HG03439 (cell line): ENCODE data around the gene ZNF727.
"Not testable (repeated sequence)": the region's sequence is repeated elsewhere in the genome, so short reads cannot be mapped to it uniquely, and the experiment has no call there.

Experiments used
- ATAC-seq: cut with Tn5 transposase; IDR thresholded peaks from one replicate; pipeline ENCODE4 v1.9.1; 2021; ENCODE audit warnings: mild to moderate bottlenecking, moderate library complexity; ENCODE audit not compliant: unreplicated experiment

ZNF727 gene

DNA sequence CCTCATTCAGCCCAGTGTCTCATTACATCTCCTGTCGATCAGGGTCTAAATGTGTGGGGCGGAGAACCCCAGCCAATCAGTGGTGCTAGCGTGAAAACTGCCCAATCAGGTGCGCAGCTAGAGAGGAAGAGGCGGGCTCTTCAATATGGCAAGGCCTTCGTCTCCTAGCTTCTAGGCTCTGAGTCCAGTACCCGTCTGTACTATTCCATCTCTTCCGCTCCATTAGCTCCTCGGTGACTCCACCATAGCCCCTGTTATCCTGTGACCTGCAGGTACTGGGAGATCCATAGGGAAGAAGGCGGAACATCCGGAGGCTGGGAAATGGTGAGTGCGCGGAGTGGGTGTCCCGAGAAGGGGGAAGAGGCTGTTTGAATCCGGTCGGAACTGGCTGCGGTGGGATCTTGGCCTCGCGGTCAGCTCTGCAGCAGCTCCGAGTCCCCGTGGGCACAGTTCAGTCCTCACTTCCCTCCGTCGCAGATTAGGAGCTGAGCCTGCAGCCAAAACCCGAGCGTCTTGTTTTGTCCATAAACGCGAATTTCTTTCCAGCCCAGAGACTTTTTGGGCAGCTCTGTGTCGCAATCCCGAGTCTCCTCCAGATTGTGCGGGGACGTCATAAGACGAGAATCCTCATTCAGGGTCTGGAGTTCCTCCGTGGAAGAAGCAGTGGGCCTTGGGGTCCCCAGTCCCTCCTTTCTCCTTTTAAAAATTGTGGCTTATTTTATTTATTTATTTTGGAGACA is at the start of gene ZNF727:
TSS of gene ZNF727 (plus strand) at position 134 of the 740 bp plus-strand sequence. CDS start at position 322, 188 bp downstream.
- ATAC-seq, result no peak

DNA sequence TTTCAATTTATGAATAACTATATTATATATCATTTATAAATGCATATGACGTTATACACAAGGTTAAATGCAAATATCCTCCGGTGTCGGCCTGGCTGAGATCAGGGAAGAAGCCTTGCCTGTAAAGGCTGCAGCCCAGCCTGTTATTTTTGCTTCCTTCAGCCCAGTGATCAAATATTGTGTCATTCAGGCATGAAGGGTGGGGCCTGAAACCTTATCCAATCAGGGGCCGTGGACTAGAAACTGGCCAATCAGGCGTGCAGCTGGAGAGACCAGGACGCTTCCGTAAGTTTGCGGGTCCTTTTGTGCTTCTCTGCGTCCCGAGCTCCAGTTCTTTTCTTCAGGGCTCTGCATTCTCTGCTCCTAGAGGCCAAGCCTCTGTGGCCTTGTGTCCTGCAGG is 46.7 kb upstream of the ZNF727 start, which contains the start of gene ZNF722:
TSS of gene ZNF722 (plus strand) at position 301 of the 400 bp plus-strand sequence. CDS start 113 bp downstream, outside the sequence.
- no peak for ATAC-seq

DNA sequence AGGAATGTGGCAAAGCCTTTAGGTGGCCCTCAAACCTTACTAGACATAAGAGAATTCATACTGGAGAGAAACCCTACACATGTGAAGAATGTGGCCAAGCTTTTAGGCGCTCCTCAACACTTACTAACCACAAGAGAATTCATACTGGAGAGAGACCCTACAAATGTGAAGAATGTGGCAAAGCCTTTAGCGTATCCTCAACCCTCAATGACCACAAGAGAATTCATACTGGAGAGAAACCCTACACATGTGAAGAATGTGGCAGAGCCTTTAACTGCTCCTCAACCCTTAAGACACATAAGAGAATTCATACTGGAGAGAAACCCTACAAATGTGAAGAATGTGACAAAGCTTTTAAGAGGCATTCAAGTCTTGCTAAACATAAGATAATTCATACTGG is 29.7 kb upstream of the ZNF727 start:
- ATAC-seq, result not testable (repeated sequence)

DNA sequence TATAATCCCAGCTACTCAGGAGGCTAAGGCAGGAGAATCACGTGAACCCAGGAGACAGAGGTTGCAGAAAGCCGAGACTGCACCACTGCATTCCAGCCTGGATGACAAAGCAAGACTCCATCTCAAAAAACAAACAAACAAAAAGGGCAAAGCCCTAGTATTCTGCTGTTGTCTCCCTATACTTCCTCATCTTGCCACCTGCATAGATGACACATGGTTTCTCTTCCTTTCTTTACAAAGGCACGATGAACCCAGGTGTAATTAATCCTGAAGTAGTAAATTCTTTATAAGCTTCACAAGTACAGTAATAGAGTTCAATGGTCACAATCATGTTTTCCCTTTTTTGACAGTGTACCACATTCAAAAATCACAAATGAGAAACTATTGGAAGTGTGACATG is 9.8 kb upstream of the ZNF727 start:
- ATAC-seq, result no peak

DNA sequence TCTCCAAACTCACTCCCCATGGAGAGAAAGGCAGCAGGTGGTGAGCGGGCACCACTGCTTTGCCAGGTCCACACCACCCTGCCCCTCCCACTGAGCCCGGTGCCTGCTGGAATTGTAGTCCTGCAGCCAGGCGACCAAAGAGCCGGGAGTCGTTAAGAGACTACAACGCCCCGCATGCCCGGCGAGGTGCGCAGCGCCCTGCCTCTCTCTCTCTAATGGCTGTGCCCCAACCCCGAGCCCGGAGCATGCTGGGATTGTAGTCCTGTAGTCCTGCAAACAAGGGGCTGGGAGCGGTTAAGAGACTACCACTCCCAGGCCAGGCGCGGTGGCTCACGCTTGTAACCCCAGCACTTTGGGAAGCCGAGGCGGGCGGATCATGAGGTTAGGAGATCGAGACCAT is 8.1 kb upstream of the ZNF727 start:
- ATAC-seq, result no peak

DNA sequence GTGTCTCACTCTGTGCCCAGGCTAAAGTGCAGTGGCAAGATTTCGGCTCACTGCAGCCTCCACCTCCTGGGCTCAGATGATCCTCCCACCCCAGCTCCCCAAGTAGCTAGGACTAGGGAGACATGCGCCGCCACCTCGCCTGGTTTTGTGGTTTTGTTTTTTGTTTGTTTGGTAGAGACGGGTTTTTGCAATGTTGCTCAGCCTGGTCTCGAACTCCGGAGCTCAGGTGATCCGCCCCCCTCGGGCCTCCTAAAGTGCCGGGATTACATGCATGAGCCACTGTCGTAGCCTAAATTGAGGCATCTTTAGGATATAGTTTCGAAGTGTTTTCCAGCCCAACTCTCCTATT is 781 bp downstream of the ZNF727 start:
- no peak for ATAC-seq

DNA sequence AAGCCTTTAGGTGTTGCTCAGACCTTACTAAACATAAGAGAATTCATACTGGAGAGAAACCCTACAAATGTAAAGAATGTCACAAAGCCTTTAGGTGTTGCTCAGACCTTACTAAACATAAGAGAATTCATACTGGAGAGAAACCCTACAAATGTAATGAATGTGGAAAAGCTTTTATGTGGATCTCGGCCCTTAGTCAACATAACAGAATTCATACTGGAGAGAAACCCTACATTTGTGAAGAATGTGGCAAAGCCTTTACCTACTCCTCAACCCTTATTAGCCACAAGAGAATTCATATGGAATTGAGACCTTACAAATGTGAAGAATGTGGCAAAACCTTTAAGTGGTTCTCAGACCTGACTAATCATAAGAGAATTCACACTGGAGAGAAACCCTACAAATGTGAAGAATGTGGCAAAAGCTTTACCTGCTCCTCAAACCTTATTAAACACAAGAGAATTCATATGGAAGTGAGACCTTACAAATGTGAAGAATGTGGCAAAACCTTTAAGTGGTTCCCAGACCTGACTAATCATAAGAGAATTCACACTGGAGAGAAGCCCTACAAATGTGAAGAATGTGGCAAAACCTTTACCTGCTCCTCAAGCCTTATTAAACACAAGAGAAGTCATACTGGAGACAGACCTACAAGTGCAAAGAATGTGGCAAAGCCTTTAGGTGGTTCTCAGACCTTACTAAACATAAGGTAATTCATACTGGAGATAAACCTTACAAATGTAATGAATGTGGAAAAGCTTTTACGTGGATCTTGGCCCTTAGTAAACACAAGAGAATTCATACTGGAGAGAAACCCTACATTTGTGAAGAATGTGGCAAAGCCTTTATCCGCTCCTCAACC is 32.8 kb downstream of the ZNF727 start:
- not testable (repeated sequence) for ATAC-seq

DNA sequence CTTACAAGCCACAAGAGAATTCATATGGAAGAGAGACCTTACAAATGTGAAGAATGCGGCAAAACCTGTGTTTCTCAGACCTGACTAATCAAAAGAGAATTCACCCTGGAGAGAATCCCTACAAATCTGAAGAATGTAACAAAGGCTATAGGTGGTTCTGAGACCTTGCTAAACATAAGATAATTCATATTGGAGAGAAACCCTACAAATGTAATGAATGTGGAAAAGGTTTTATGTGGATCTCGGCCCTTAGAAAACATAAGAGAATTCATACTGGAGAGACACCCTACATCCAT is 33.4 kb downstream of the ZNF727 start:
- no peak for ATAC-seq

DNA sequence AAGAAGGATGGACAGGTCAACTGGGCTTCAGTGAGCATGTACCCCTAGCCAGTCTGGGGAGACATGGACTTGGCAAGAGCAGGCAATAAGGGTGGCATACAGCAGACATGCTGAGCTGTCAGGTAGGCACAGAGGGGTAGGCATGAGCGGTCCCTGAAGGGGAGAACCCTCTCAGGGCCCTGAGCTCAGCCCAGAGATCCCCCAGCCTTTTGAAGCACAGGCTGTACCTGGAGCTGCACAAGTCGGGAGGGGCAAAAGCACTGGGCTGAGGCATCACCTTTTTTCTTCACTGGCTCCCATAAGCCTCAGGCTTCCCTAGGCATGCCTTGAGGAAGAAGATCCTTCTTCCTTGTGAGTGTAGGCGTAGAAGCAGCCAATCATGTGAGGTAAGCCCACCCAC is 42.3 kb downstream of the ZNF727 start:
- ATAC-seq, result no peak

DNA sequence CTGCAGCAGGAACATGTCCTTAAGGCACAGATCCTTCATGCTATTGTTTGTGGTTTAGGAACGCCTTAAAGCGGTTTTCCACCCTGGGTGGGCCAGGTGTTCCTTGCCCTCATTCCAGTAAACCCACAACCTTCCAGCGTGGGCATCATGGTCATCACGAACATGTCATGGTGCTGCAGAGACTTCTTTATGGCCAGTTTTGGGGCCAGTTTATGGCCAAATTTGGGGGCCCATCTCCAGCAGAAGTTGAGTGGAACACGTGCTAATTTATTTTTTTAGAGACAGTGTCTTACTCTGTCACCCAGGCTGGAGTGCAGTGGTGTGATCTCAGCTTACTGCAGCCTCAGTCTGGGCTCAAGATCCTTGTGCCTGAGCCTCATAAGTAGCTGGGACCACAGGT is 43.6 kb downstream of the ZNF727 start:
- not testable (repeated sequence) for ATAC-seq
